ENCODE results near the gene ZFPL1.

DNA sequence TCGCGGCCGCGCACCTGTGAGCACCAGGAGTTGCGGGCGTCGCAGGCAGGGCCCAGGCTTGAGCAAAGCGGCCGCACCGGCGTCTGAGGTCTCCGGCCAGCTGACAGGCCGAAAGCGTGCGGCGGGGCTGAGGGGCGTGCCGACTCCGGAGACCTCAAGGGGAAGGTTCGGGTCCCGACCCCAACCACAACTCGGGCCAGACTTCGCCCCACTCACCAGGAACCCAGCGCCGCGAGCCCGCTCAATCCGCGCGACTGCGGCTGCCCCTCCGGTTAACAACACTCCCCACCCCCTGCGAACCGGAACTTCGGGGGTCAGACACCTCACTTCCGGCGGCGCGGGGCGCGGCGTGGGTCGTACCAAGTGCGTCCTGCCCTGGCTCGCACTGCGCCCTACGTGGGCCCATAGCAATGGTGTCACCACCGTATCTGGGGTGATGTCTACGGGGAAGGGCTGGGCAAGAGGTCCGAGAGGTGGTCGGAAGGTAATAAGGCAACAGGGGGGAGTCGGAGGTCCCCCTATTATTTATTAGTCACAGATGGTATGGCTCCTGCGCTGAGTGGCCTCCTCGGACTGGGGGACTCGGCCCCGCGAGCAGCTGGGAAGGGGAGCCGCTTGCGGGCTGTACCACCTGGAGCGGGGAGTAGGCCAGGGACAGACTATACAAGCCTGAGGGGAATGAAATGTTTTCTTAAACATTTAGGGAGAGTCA lies 50.4 kb downstream of the ZFPL1 start, which contains the start of gene SYVN1:
- TF ChIP-seq, protein P1, sequence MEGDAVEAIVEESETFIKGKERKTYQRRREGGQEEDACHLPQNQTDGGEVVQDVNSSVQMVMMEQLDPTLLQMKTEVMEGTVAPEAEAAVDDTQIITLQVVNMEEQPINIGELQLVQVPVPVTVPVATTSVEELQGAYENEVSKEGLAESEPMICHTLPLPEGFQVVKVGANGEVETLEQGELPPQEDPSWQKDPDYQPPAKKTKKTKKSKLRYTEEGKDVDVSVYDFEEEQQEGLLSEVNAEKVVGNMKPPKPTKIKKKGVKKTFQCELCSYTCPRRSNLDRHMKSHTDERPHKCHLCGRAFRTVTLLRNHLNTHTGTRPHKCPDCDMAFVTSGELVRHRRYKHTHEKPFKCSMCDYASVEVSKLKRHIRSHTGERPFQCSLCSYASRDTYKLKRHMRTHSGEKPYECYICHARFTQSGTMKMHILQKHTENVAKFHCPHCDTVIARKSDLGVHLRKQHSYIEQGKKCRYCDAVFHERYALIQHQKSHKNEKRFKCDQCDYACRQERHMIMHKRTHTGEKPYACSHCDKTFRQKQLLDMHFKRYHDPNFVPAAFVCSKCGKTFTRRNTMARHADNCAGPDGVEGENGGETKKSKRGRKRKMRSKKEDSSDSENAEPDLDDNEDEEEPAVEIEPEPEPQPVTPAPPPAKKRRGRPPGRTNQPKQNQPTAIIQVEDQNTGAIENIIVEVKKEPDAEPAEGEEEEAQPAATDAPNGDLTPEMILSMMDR (IDR thresholded peaks at IDR 0.05): no peak
- peak in 1 of 2 donors; percentile 91 for TF ChIP-seq POLR2A (IDR thresholded peaks at IDR 0.05)
